DOHH2 (cell line): ENCODE measurements around the gene TMOD2.

Source experiments
- CTCF ChIP-seq: fragments of 200-600 bp; sonication (generic); IDR thresholded peaks from one replicate; pipeline ENCODE4 v1.5.1; 2014; ENCODE audit warnings: antibody characterized with exemption, mild to moderate bottlenecking, low read depth, low read length; ENCODE audit not compliant: poor library complexity, severe bottlenecking
- EZH2phosphoT487 ChIP-seq: fragments of 200-600 bp; sonication (generic); IDR thresholded peaks from 2 replicates; pipeline ENCODE4 v1.6.1; 2017; ENCODE audit warnings: borderline replicate concordance, mild to moderate bottlenecking, antibody characterized with exemption, low read length, moderate library complexity, mixed read lengths

- TF ChIP-seq CTCF: peak; percentile 79
- TF ChIP-seq EZH2phosphoT487: no peak
Observed at GRCh38 chr15:51801391-51801835, 50.0 kb downstream of the TMOD2 start.
